ENCODE measurements around the gene CEACAM1. TPM values are rescaled to one million over a fixed set of nuclear protein-coding genes. Genes with fewer than 3 reads are reported as not detected.

The CEACAM1 gene
- total and polyA plus RNA-seq, 9 of the 15 experiments (the other 6 are each of a cell fraction or from before 2014, with no cell fraction given) = 0.04 to 0.16 (median 0.10) TPM; not detected in 1

GRCh38 chr19:42547929-42548328 is 19.6 kb upstream of the CEACAM1 start:
- Histone ChIP-seq H4K20me1 (replicated peaks; ENCODE audit: control insufficient read depth, insufficient read depth, low read length) (no peaks in the 10 kb centered on the region), H3K4me1 (replicated peaks in 1 of 2; ENCODE audit: control insufficient read depth in 2 of 2, insufficient read depth in 2 of 2, low read length in 2 of 2) (no peaks in the 10 kb centered on the region), H3K9ac (ENCODE audit: insufficient read depth in 1 of 2, low read depth in 2 of 2, low read length in 2 of 2) (no peak overlapping the region), H3K4me2 (ENCODE audit: insufficient read depth, low read length) (no peak overlapping the region), H3K36me3 (ENCODE audit: control insufficient read depth, insufficient read depth, low read length) (no peaks in the 10 kb centered on the region), H3K4me3 (no peak overlapping the region), H3K79me2 (ENCODE audit: control insufficient read depth, insufficient read depth, low read length) (no peaks in the 10 kb centered on the region), H3K9me1 (ENCODE audit: control insufficient read depth, insufficient read depth, low read length) (no peaks in the 10 kb centered on the region), H3K9me3 (replicated peaks; ENCODE audit: control insufficient read depth, insufficient read depth, low read depth, low read length) (no peaks in the 10 kb centered on the region), H3K27ac (ENCODE audit: extremely low read depth, low read depth, low read length) (no peak overlapping the region), H2AFZ (ENCODE audit: low read depth, low read length) (no peak overlapping the region), H3K27me3 (ENCODE audit: control insufficient read depth in 2 of 2, insufficient read depth in 2 of 2, low read length in 2 of 2) (peaks cover 0 to 1% of the 10 kb centered on the region in 2 experiments; a peak in 1 of 5 replicates)
- BruUV-seq (replicated peaks) = no TSS peak
- ChIA-PET CTCF (ENCODE audit: low intra/inter-chr PET ratio) (no interaction called here), POLR2A (no interaction called here)
- no peak for DNase-seq (ENCODE audit: extremely low read depth in 1 of 4, low spot score in 3 of 4)
- no peak for ATAC-seq
- no peak for FAIRE-seq
- intact Hi-C loops (cut with micrococcal nuclease) = no loop called here
- 0% methylated on average over 2 of the region's 2 CpGs for WGBS (ENCODE audit: insufficient coverage, low coverage, missing lambda C conversion rate)
- in situ Hi-C loops (cut with MboI) = loop anchor here (25.0 kb wide), 1 partner anchor 436 kb away; no protein-coding TSS in a partner anchor
- TF ChIP-seq HDAC2 (IDR thresholded peaks at IDR 0.05) (no peak), RUNX1 (IDR thresholded peaks at IDR 0.05; ENCODE audit: low read depth) (no peak), ZNF57 (CRISPR knock-in tag; IDR thresholded peaks at IDR 0.05) (no peak), MTA1 (IDR thresholded peaks at IDR 0.05; ENCODE audit: borderline replicate concordance) (no peak), NCOA2 (IDR thresholded peaks at IDR 0.05; ENCODE audit: partially characterized antibody in 2 of 2) (no peak), SMAD1 (IDR thresholded peaks at IDR 0.05; ENCODE audit: low read depth, low read length, partially characterized antibody) (no peak), IRF1 (CRISPR knock-in tag; IDR thresholded peaks at IDR 0.05; ENCODE audit: borderline replicate concordance) (no peak), NCOR1 (IDR thresholded peaks at IDR 0.05) (no peak), RBM39 (optimal IDR thresholded peaks at IDR 0.05; ENCODE audit: low read depth, low read length) (no peak), ATF6 (CRISPR knock-in tag; IDR thresholded peaks at IDR 0.05) (no peak), ZBTB43 (CRISPR knock-in tag; IDR thresholded peaks at IDR 0.05) (no peak), WHSC1 (IDR thresholded peaks at IDR 0.05; ENCODE audit: low read length) (no peak), TBL1XR1 (IDR thresholded peaks at IDR 0.05; ENCODE audit: low read length in 2 of 2) (no peak), MYNN (IDR thresholded peaks at IDR 0.05) (no peak), MYNN (CRISPR knock-in tag; IDR thresholded peaks at IDR 0.05) (no peak)

Data from K562 (cell line).